ENCODE measurements around the gene GHR.

DNA sequence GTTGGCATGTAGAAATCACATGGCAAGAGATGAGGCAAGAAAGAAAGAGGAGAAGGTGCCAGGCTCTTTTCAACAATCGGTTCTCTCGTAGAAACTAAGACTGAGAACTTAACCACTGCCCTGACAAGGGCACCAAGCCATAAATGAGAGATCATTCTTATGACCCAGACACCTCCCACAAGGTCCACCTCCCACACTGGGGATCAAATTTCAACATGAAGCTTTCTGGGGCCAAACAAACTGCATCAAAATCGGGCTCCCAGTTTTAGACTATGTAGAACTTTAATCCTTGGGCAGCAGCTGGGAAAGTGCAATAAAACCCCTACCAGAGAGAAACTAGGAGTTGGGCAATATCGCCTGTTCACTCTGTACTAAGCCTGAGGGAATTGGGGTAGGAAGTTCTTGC is 183.2 kb downstream of the GHR start:
- TF ChIP-seq ZNF70 (CRISPR knock-in tag; IDR thresholded peaks at IDR 0.05) (no peak), ZFP30 (CRISPR knock-in tag; IDR thresholded peaks at IDR 0.05) (no peak), ZNF565 (CRISPR knock-in tag; conservative IDR thresholded peaks at IDR 0.05; ENCODE audit: low read depth) (no peak), OSR1 (CRISPR knock-in tag; IDR thresholded peaks at IDR 0.05) (no peak), ARNTL (CRISPR knock-in tag; IDR thresholded peaks at IDR 0.05; ENCODE audit: borderline replicate concordance, low read depth) (no peak), PATZ1 (CRISPR knock-in tag; IDR thresholded peaks at IDR 0.05; ENCODE audit: borderline replicate concordance) (no peak), ZNF8 (CRISPR knock-in tag; IDR thresholded peaks at IDR 0.05) (no peak), SNAI2 (CRISPR knock-in tag; IDR thresholded peaks at IDR 0.05) (no peak), CSDC2 (CRISPR knock-in tag; IDR thresholded peaks at IDR 0.05) (no peak)
- TF ChIP-seq, protein P1, sequence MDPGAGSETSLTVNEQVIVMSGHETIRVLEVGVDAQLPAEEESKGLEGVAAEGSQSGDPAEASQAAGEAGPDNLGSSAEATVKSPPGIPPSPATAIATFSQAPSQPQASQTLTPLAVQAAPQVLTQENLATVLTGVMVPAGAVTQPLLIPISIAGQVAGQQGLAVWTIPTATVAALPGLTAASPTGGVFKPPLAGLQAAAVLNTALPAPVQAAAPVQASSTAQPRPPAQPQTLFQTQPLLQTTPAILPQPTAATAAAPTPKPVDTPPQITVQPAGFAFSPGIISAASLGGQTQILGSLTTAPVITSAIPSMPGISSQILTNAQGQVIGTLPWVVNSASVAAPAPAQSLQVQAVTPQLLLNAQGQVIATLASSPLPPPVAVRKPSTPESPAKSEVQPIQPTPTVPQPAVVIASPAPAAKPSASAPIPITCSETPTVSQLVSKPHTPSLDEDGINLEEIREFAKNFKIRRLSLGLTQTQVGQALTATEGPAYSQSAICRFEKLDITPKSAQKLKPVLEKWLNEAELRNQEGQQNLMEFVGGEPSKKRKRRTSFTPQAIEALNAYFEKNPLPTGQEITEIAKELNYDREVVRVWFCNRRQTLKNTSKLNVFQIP (CRISPR knock-in tag; IDR thresholded peaks at IDR 0.05; ENCODE audit: borderline replicate concordance, low read depth) = no peak
